IMR-90 (cell line): ENCODE measurements around the gene ATRNL1.

Experiments used
- BHLHE40 ChIP-seq: fragments of 150-350 bp; IDR thresholded peaks from 2 replicates; pipeline ENCODE4 v1.6.1; 2016; ENCODE audit warnings: mild to moderate bottlenecking, low read depth, low read length
- CEBPB ChIP-seq: IDR thresholded peaks from 2 replicates; pipeline ENCODE4 v1.6.1; 2012; ENCODE audit warnings: low read depth, low read length, improper control_type of control experiment
- CHD1 ChIP-seq: IDR thresholded peaks from 2 replicates; pipeline ENCODE4 v1.6.1; 2012; ENCODE audit warnings: low read depth, low read length, improper control_type of control experiment
- CTCF ChIP-seq: conservative IDR thresholded peaks from 2 replicates; pipeline ENCODE4 v1.5.1; 2012; ENCODE audit warnings: mild to moderate bottlenecking, low read depth, low read length, improper control_type of control experiment
- FOS ChIP-seq: fragments of 150-350 bp; IDR thresholded peaks from 2 replicates; pipeline ENCODE4 v1.6.1; 2016; ENCODE audit warnings: low read depth, low read length
- NFE2L2 ChIP-seq: fragments of 150-350 bp; IDR thresholded peaks from 2 replicates; pipeline ENCODE4 v1.6.1; 2016; ENCODE audit warnings: low read depth, mild to moderate bottlenecking, low read length
- POLR2A ChIP-seq: IDR thresholded peaks from 2 replicates; pipeline ENCODE4 v1.6.1; 2012; ENCODE audit warnings: mild to moderate bottlenecking, low read depth, low read length
- RAD21 ChIP-seq: IDR thresholded peaks from 2 replicates; pipeline ENCODE4 v1.6.1; 2012; ENCODE audit warnings: low read length, improper control_type of control experiment
- RCOR1 ChIP-seq: IDR thresholded peaks from 2 replicates; pipeline ENCODE4 v1.6.1; 2012; ENCODE audit warnings: mild to moderate bottlenecking, low read length, improper control_type of control experiment; ENCODE audit not compliant: insufficient replicate concordance
- RFX5 ChIP-seq: IDR thresholded peaks from 2 replicates; pipeline ENCODE4 v1.8.0; 2012; ENCODE audit warnings: low read depth, mild to moderate bottlenecking, low read length, moderate library complexity
- SMC3 ChIP-seq: fragments of 150-350 bp; IDR thresholded peaks from 2 replicates; pipeline ENCODE4 v1.6.1; 2016; ENCODE audit warnings: low read depth, mild to moderate bottlenecking, antibody characterized with exemption, low read length, moderate library complexity
- TF ChIP-seq, protein P1 (sequence below): fragments of 150-350 bp; IDR thresholded peaks from 2 replicates; pipeline ENCODE4 v1.6.1; 2017; ENCODE audit warnings: mild to moderate bottlenecking, antibody characterized with exemption, low read length, low read depth

DNA sequence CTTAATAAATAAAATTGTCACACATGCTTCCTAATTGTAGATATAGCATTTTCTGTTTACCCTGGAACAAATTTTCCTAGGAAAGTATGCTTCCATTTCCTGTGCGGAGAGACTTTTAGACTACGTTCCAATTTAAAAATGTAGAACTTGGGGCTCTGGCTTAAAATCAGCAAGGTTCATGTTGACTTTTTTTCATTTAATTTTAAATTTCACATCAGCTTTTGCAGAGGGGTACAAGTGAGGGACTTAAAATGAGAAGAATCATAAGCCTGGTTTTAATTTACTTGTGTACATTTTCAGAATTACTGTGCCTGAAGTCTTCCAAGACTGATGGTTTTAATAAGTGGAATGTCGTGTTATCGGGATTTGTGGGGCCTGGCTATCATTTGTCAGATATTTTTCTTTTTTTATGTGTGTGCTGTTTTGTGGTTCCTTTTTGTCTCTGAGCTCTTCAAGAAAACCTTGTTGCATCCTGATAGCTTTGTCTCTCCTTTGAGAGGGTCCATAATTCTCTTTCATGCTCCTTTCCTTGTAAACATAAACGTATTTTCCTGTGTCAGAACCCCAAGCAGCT, 8.8 kb upstream of the ATRNL1 start:
- TF ChIP-seq POLR2A (no peak), NFE2L2 (no peak), CTCF (no peak), CEBPB (no peak), CHD1 (no peak), RAD21 (no peak), RCOR1 (no peak), SMC3 (no peak), BHLHE40 (no peak), RFX5 (no peak), FOS (no peak)
- TF ChIP-seq, protein P1, sequence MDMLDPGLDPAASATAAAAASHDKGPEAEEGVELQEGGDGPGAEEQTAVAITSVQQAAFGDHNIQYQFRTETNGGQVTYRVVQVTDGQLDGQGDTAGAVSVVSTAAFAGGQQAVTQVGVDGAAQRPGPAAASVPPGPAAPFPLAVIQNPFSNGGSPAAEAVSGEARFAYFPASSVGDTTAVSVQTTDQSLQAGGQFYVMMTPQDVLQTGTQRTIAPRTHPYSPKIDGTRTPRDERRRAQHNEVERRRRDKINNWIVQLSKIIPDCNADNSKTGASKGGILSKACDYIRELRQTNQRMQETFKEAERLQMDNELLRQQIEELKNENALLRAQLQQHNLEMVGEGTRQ, result no peak
